Mesenchymal stem cell (in vitro differentiated cells and primary cell): ENCODE measurements around the gene ZNF628.

Source experiments
- DNase-seq: peaks from one replicate; pipeline ENCODE4 v3.0.0-alpha.2; 2013
- H2AFZ ChIP-seq: one replicate; pipeline ENCODE4 v1.6.1; 2013; ENCODE audit warnings: low read depth, mild to moderate bottlenecking, control low read depth, inconsistent platforms, low read length, moderate library complexity
- H2AK5ac ChIP-seq: 2 replicates; pipeline ENCODE4 v1.6.1; 2013; ENCODE audit warnings: low read length, moderate library complexity, mild to moderate bottlenecking, inconsistent platforms; ENCODE audit not compliant: severe bottlenecking
- H2BK120ac ChIP-seq: one replicate; pipeline ENCODE4 v1.6.1; 2013; ENCODE audit warnings: low read depth, mild to moderate bottlenecking, inconsistent platforms, low read length, moderate library complexity
- H2BK12ac ChIP-seq, 2 experiments: one replicate each; pipeline ENCODE4 v1.6.1; 2013; ENCODE audit warnings: inconsistent platforms in 2 of 2, low read length in 2 of 2, mild to moderate bottlenecking in 2 of 2, moderate library complexity in 2 of 2, control low read depth in 1 of 2
- H2BK15ac ChIP-seq: one replicate; pipeline ENCODE4 v1.6.1; 2013; ENCODE audit warnings: mild to moderate bottlenecking, low read depth, inconsistent platforms; ENCODE audit not compliant: poor library complexity, severe bottlenecking
- H2BK5ac ChIP-seq: 2 replicates; pipeline ENCODE4 v1.6.1; 2013; ENCODE audit warnings: low read depth, mild to moderate bottlenecking, low read length, control low read depth, inconsistent platforms; ENCODE audit not compliant: poor library complexity, severe bottlenecking
- H3K14ac ChIP-seq, 2 experiments: one replicate each; pipeline ENCODE4 v1.6.1; 2013; ENCODE audit warnings: inconsistent platforms in 2 of 2, low read length in 2 of 2, control low read depth in 1 of 2, mild to moderate bottlenecking in 1 of 2, moderate library complexity in 1 of 2
- H3K18ac ChIP-seq, 2 experiments: one replicate each; pipeline ENCODE4 v1.6.1; 2013; ENCODE audit warnings: inconsistent platforms in 2 of 2, low read length in 2 of 2, control low read depth in 1 of 2, low read depth in 1 of 2, mild to moderate bottlenecking in 1 of 2
- H3K23ac ChIP-seq, 2 experiments: one replicate each; pipeline ENCODE4 v1.6.1; 2013; ENCODE audit warnings: inconsistent platforms in 2 of 2, low read length in 2 of 2, mild to moderate bottlenecking in 2 of 2, moderate library complexity in 2 of 2, control low read depth in 1 of 2
- H3K27ac ChIP-seq: 2 replicates; pipeline ENCODE4 v1.5.1; 2013; ENCODE audit warnings: mild to moderate bottlenecking, moderate library complexity, low read length, control low read depth, inconsistent platforms; ENCODE audit not compliant: poor library complexity, severe bottlenecking
- H3K27me3 ChIP-seq, 2 experiments: 2 replicates each; pipeline versions ENCODE4 v1.6.1 to v1.7.0; 2013; ENCODE audit warnings: low read length in 2 of 2, mild to moderate bottlenecking in 2 of 2, moderate library complexity in 2 of 2, control low read depth in 1 of 2, inconsistent platforms in 1 of 2; ENCODE audit not compliant: control insufficient read depth in 1 of 2, insufficient read depth in 1 of 2
- H3K36me3 ChIP-seq, 2 experiments: 2 replicates each; pipeline versions ENCODE4 v1.6.1 to v1.7.0; 2013; ENCODE audit warnings: low read length in 2 of 2, control low read depth in 1 of 2, inconsistent platforms in 1 of 2, low read depth in 1 of 2, mild to moderate bottlenecking in 1 of 2; ENCODE audit not compliant: insufficient read depth in 2 of 2, control insufficient read depth in 1 of 2
- H3K4ac ChIP-seq, 2 experiments: one replicate each; pipeline ENCODE4 v1.6.1; 2013; ENCODE audit warnings: inconsistent platforms in 2 of 2, low read length in 2 of 2, mild to moderate bottlenecking in 2 of 2, moderate library complexity in 2 of 2, control low read depth in 1 of 2, low read depth in 1 of 2
- H3K4me1 ChIP-seq: 2 replicates; pipeline ENCODE4 v1.6.1; 2013; ENCODE audit warnings: low read depth, low read length, control low read depth; ENCODE audit not compliant: control insufficient read depth, insufficient read depth
- H3K4me2 ChIP-seq: 2 replicates; pipeline ENCODE4 v1.6.1; 2013; ENCODE audit warnings: low read length, mild to moderate bottlenecking, inconsistent platforms; ENCODE audit not compliant: poor library complexity, severe bottlenecking
- H3K4me3 ChIP-seq, 2 experiments: 2 replicates each; pipeline versions ENCODE4 v1.5.1 to v1.7.0; 2013; ENCODE audit warnings: low read length in 2 of 2, mild to moderate bottlenecking in 2 of 2, control low read depth in 1 of 2, low read depth in 1 of 2; ENCODE audit not compliant: insufficient read depth in 1 of 2
- H3K79me1 ChIP-seq: replicated peaks from 2 replicates; pipeline ENCODE4 v1.6.1; 2013; ENCODE audit warnings: mild to moderate bottlenecking, control low read depth, low read length, inconsistent platforms; ENCODE audit not compliant: poor library complexity, severe bottlenecking
- H3K9ac ChIP-seq: 2 replicates; pipeline ENCODE4 v1.7.0; 2013; ENCODE audit warnings: mild to moderate bottlenecking, low read length, moderate library complexity
- H3K9me3 ChIP-seq: 2 replicates; pipeline ENCODE4 v1.7.0; 2013; ENCODE audit warnings: mild to moderate bottlenecking, low read length; ENCODE audit not compliant: control insufficient read depth
- H4K8ac ChIP-seq: one replicate; pipeline ENCODE4 v1.6.1; 2013; ENCODE audit warnings: inconsistent platforms, mild to moderate bottlenecking, low read length, moderate library complexity
- H4K91ac ChIP-seq: one replicate; pipeline ENCODE4 v1.6.1; 2013; ENCODE audit warnings: mild to moderate bottlenecking, low read length, inconsistent platforms
- WGBS: methylation state at CpG from one replicate; pipeline ENCODE4 v1.1.7; 2013; ENCODE audit warnings: mixed read lengths; 5-methylcytosine and 5-hydroxymethylcytosine counted together

Gene ZNF628

DNA sequence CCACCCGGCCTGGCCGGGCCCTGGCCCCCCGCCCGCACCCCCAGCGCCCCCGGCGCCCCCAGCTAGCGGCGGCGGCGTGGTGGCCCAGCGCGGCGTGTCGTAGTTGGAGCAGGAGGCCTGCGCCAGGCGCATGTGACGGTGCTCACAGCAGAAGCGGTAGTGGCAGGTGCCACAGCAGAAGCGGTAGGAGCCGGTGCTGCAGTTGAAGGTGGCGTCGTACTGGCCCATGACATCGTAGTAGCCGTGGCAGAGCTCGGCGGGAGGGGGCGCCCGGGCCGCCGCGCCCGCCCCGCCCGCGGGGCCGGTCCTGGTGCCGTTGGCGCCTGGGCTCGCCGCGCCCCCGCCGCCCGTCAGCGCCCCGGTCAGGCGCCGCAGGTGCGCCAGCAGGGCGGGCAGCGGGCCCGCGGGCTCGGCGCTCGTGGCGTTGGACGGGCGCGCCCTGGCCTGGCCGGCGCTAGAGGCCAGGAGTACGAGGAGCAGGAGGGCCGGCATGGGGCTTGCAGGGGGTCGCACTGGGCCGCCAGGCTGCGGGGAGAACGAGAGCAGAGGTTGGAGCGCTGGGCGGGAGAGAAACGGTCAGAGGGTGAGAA, 34.0 kb upstream of the ZNF628 start:
- H3K4me1 ChIP-seq = peaks cover 16% of the 10 kb centered on the region
- H2AK5ac ChIP-seq = no peak overlapping the region
- H3K4me3 ChIP-seq = no peak overlapping the region
- H2BK12ac ChIP-seq = no peak overlapping the region
- H3K18ac ChIP-seq = no peak overlapping the region
- no peak overlapping the region for H3K4me2 ChIP-seq
- 2% methylated on average over 53 of the region's 72 CpGs for WGBS
- H2BK5ac ChIP-seq = no peak overlapping the region
- no peak overlapping the region for H2AFZ ChIP-seq
- H3K9ac ChIP-seq = no peak overlapping the region
- H3K27ac ChIP-seq = no peak overlapping the region
- H3K36me3 ChIP-seq = peaks cover 0 to 2% of the 10 kb centered on the region in 2 experiments
- no peak for DNase-seq
- H3K9me3 ChIP-seq = no peaks in the 10 kb centered on the region
- H3K23ac ChIP-seq = no peak overlapping the region
- no peaks in the 10 kb centered on the region for H3K79me1 ChIP-seq
- H2BK15ac ChIP-seq = no peak overlapping the region
- no peak overlapping the region for H3K4ac ChIP-seq
- H4K8ac ChIP-seq = no peak overlapping the region
- no peak overlapping the region for H2BK120ac ChIP-seq
- H3K27me3 ChIP-seq = peaks cover 77 to 81% of the 10 kb centered on the region in 2 experiments
- H4K91ac ChIP-seq = no peak overlapping the region
- H3K14ac ChIP-seq = no peak overlapping the region

DNA sequence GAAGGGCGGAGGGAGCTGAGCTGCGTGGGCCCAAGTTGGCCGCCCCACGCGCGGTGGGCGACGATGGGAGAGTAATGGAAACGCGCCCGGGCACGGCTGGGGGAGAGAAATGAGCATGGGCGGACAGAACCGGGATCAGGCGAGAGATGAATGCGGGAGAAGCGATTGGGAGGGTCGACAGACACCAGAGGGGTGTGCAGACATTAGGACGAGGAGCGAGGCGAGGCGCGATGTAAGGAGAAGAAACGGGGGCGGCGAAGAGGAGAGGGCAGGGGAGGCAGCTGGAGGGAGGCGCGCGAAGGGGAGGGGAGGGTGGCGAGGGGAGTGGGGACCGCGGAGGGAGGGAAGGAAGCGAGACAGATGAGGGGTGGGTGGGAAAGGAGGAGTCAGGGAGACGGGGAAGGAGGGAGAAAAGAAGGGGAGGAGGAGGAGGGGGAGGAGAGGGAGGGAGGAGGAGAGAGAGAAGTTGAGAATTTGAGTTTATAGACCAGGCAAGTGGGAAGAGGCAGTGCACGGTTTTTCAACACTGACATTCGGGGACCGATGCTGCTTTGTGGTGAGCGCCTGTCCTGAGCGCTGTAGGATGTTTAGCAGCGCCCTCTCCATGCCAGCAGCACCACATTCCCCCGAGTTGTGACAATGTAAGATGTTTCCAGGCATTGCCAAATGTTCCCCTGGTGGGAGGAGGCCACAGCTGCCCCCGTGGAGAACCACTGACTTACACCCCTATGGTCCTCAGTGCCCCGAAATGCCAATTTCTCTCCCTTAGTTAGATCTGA, 33.2 kb upstream of the ZNF628 start, which contains the start of gene SHISA7:
Gene SHISA7 (minus strand): TSS at position 256 of the 779 bp plus-strand sequence. CDS start 437 bp downstream, outside the sequence.
- no peak within 1 kb of the TSS for H3K18ac ChIP-seq
- no peaks in the 10 kb centered on the region for H3K9me3 ChIP-seq
- no peak within 1 kb of the TSS for H3K23ac ChIP-seq
- 2% methylated on average over 43 of the region's 43 CpGs for WGBS
- H2AFZ ChIP-seq = no peak within 1 kb of the TSS
- no peak within 1 kb of the TSS for H2BK12ac ChIP-seq
- no peaks in the 10 kb centered on the region for H3K79me1 ChIP-seq
- no peak within 1 kb of the TSS for H2BK120ac ChIP-seq
- H4K91ac ChIP-seq = no peak within 1 kb of the TSS
- no peak within 1 kb of the TSS for H4K8ac ChIP-seq
- peaks cover 81 to 85% of the 10 kb centered on the region in 2 experiments for H3K27me3 ChIP-seq
- no peak within 1 kb of the TSS for H3K27ac ChIP-seq
- no peak within 1 kb of the TSS for H3K9ac ChIP-seq
- H3K4me3 ChIP-seq = no peak within 1 kb of the TSS
- peaks cover 19% of the 10 kb centered on the region for H3K4me1 ChIP-seq
- H3K14ac ChIP-seq = no peak within 1 kb of the TSS
- H2BK5ac ChIP-seq = no peak within 1 kb of the TSS
- peaks cover 0 to 2% of the 10 kb centered on the region in 2 experiments for H3K36me3 ChIP-seq
- no peak within 1 kb of the TSS for H2AK5ac ChIP-seq
- no peak within 1 kb of the TSS for H3K4me2 ChIP-seq
- H2BK15ac ChIP-seq = no peak within 1 kb of the TSS
- DNase-seq = no peak
- no peak within 1 kb of the TSS for H3K4ac ChIP-seq

DNA sequence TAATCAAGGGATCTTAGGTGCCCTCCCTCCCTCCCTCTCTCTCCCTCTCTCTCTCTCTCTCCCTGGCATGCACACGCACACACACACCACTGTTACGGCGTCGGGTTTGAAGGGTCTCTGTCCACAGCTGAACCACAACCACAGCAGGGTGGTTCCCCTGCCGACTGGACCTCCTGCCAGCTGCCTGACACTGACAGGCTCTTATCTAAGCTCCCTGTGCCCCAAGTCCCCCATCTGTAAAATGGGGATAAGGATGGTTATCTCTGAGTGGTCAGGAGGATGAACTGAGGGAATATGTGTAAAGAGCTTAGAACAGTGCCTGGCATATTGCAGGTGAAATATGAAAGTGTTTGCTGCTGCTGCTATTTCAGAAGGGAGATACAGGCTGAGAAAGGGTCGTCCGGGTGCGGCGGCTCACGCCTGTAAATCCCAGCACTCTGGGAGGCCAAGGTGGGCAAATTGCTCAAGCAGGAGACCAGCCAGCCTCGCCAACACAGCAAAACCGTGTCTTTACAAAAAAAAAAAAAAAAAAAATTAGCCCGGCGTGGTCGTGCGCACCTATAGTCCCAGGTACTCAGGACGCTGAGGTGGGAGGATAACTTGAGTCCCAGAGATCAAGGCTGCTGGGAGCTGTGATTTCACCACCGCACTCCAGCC, 32.5 kb upstream of the ZNF628 start:
- no peak overlapping the region for H4K8ac ChIP-seq
- peaks cover 0 to 2% of the 10 kb centered on the region in 2 experiments for H3K36me3 ChIP-seq
- no peak overlapping the region for H2AFZ ChIP-seq
- H3K27me3 ChIP-seq = peaks cover 79% of the 10 kb centered on the region in 2 experiments
- no peaks in the 10 kb centered on the region for H3K9me3 ChIP-seq
- no peak overlapping the region for H2BK15ac ChIP-seq
- H2BK120ac ChIP-seq = no peak overlapping the region
- H3K14ac ChIP-seq = no peak overlapping the region
- H3K4me1 ChIP-seq = peaks cover 23% of the 10 kb centered on the region
- no peak overlapping the region for H3K9ac ChIP-seq
- no peak overlapping the region for H2BK12ac ChIP-seq
- no peak overlapping the region for H3K4ac ChIP-seq
- DNase-seq = no peak
- H2AK5ac ChIP-seq = no peak overlapping the region
- WGBS = 46% methylated on average over 17 of the region's 18 CpGs
- no peak overlapping the region for H3K4me3 ChIP-seq
- H3K79me1 ChIP-seq = no peaks in the 10 kb centered on the region
- H3K18ac ChIP-seq = no peak overlapping the region
- H2BK5ac ChIP-seq = no peak overlapping the region
- no peak overlapping the region for H3K23ac ChIP-seq
- H3K27ac ChIP-seq = no peak overlapping the region
- H4K91ac ChIP-seq = no peak overlapping the region
- H3K4me2 ChIP-seq = no peak overlapping the region

DNA sequence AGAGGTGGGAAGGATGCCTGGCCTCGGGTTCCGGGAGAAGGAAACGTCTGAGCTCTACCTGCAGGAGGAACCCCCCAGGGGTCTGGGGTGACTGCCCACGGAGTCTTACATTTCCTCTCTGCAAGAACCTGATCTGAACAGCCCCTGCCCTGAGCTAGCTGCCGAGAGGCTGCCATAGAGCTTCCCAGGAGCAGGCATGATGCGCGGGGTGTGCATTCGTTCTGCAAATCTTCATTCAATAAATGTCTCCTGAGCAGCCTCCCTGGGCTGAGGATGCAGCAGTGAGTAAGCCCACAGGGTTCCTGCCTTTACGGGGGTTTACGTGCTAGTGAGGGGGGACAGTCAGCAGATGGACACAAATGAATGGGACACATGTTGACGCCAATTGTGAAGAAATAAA, 31.8 kb upstream of the ZNF628 start:
- H4K8ac ChIP-seq = no peak overlapping the region
- H3K14ac ChIP-seq = no peak overlapping the region
- H3K9me3 ChIP-seq = no peaks in the 10 kb centered on the region
- no peak overlapping the region for H2AK5ac ChIP-seq
- peaks cover 0 to 2% of the 10 kb centered on the region in 2 experiments for H3K36me3 ChIP-seq
- H3K79me1 ChIP-seq = no peaks in the 10 kb centered on the region
- H3K4me3 ChIP-seq = no peak overlapping the region
- no peak for DNase-seq
- H2BK12ac ChIP-seq = no peak overlapping the region
- no peak overlapping the region for H3K18ac ChIP-seq
- H2AFZ ChIP-seq = no peak overlapping the region
- no peak overlapping the region for H3K23ac ChIP-seq
- no peak overlapping the region for H3K9ac ChIP-seq
- no peak overlapping the region for H3K4ac ChIP-seq
- H3K4me1 ChIP-seq = peaks cover 23% of the 10 kb centered on the region
- no peak overlapping the region for H2BK120ac ChIP-seq
- H3K27me3 ChIP-seq = peaks cover 79% of the 10 kb centered on the region in 2 experiments
- WGBS = 56% methylated on average over 11 of the region's 11 CpGs
- no peak overlapping the region for H3K4me2 ChIP-seq
- H2BK5ac ChIP-seq = no peak overlapping the region
- no peak overlapping the region for H4K91ac ChIP-seq
- no peak overlapping the region for H3K27ac ChIP-seq
- no peak overlapping the region for H2BK15ac ChIP-seq
